Caco-2 (cell line): ENCODE measurements around the gene DLG2. TPM values are rescaled to one million over a fixed set of nuclear protein-coding genes. Genes with fewer than 3 reads are reported as not detected.
A peak's percentile ranks its signal among the peaks of the same experiment; 100 is the strongest.

Source experiments
- BruUV-seq: library from RNA; stranded (reverse); fragments of 400-500 nt; replicated peaks from 2 replicates; lab custom pipeline; 2021; lab: Mats Ljungman, UMichigan
- CTCF ChIA-PET: fragments of 300-600 bp; sonication (Branson Sonifier 250); formaldehyde crosslinking; loops from one replicate; lab custom pipeline; 2022; ENCODE audit warnings: antibody characterized with exemption; lab: Charles Lee
- POLR2A ChIA-PET: fragments of 300-600 bp; sonication (Branson Sonifier 250); formaldehyde crosslinking; loops from one replicate; lab custom pipeline; 2022; ENCODE audit warnings: antibody characterized with exemption; lab: Charles Lee
- DNase-seq, 2 experiments: peaks; one replicate each; pipeline versions ENCODE4 v3.0.0 to v3.0.0-alpha.2; 2020 to 2022
- H3K27me3 ChIP-seq: replicated peaks from 2 replicates; pipeline ENCODE4 v1.6.0; 2011; ENCODE audit warnings: low read length; ENCODE audit not compliant: control insufficient read depth, insufficient read depth
- H3K36me3 ChIP-seq: 2 replicates; pipeline ENCODE4 v1.5.1; 2011; ENCODE audit warnings: low read length; ENCODE audit not compliant: control insufficient read depth, insufficient read depth
- H3K4me1 ChIP-seq: fragments of 250-450 bp; sonication (Bioruptor Pico); 2 replicates; pipeline ENCODE4 v1.5.1; 2020; ENCODE audit warnings: mild to moderate bottlenecking
- H3K4me3 ChIP-seq: 2 replicates; pipeline ENCODE4 v1.5.1; 2011; ENCODE audit warnings: low read depth, mild to moderate bottlenecking, control low read depth, low read length
- H3K9me3 ChIP-seq: fragments of 250-450 bp; sonication (Bioruptor Pico); 2 replicates; pipeline ENCODE4 v1.5.1; 2020; ENCODE audit warnings: mild to moderate bottlenecking, moderate library complexity
- H3K27ac Mint-ChIP-seq: one replicate; pipeline ENCODE4 v1.8.0; 2022; ENCODE audit warnings: mixed read lengths; ENCODE audit not compliant: unreplicated experiment
- H3K27me3 Mint-ChIP-seq: one replicate; pipeline ENCODE4 v1.8.0; 2022; ENCODE audit warnings: mixed read lengths; ENCODE audit not compliant: insufficient read depth, unreplicated experiment
- H3K36me3 Mint-ChIP-seq: one replicate; pipeline ENCODE4 v1.8.0; 2022; ENCODE audit warnings: mild to moderate bottlenecking, mixed read lengths; ENCODE audit not compliant: insufficient read depth, unreplicated experiment
- H3K4me1 Mint-ChIP-seq: one replicate; pipeline ENCODE4 v1.8.0; 2022; ENCODE audit warnings: low read depth, mixed read lengths; ENCODE audit not compliant: unreplicated experiment
- H3K4me3 Mint-ChIP-seq: one replicate; pipeline ENCODE4 v1.8.0; 2022; ENCODE audit warnings: mild to moderate bottlenecking, moderate library complexity, mixed read lengths; ENCODE audit not compliant: unreplicated experiment
- H3K9me3 Mint-ChIP-seq: one replicate; pipeline ENCODE4 v1.8.0; 2022; ENCODE audit warnings: mixed read lengths; ENCODE audit not compliant: unreplicated experiment
- intact Hi-C: fragments of 100-400 bp; cut with micrococcal nuclease; formaldehyde crosslinking; loops from one replicate; pipeline ENCODE4 v1.10.0; 2022; ENCODE audit not compliant: unreplicated experiment
- total RNA-seq: library from RNA; stranded (reverse); gene quantifications from 2 replicates; pipeline ENCODE4 v1.2.3, GENCODE V29; 2022
- TF ChIP-seq, protein P1 (sequence below), 2 experiments: fragments of 200-600 bp in 1 of 2; IDR thresholded peaks; 1 replicate in 1 of 2; 2 replicates in 1 of 2; pipeline versions ENCODE4 v1.5.1 to v1.8.0; 2011 to 2022; ENCODE audit warnings: antibody characterized with exemption in 1 of 2, control low read depth in 1 of 2, inconsistent platforms in 1 of 2, low read depth in 1 of 2, low read length in 1 of 2, mild to moderate bottlenecking in 1 of 2, moderate library complexity in 1 of 2; ENCODE audit not compliant: insufficient read depth in 1 of 2, severe bottlenecking in 1 of 2, unreplicated experiment in 1 of 2

DLG2 gene
- total RNA-seq, 1 experiment from 2014 or later: 21.6 TPM

GRCh38 chr11:84261707-84262106 lies 1365.4 kb downstream of the DLG2 start:
- H3K27me3 ChIP-seq: no peaks in the 10 kb centered on the region; the same call in 1 of the 2 replicates
- Mint-ChIP-seq H3K4me3 (no peak overlapping the region), H3K4me1 (no peaks in the 10 kb centered on the region), H3K27me3 (peaks cover 5% of the 10 kb centered on the region), H3K36me3 (no peaks in the 10 kb centered on the region), H3K9me3 (no peaks in the 10 kb centered on the region), H3K27ac (no peak overlapping the region)
- BruUV-seq: no TSS peak
- H3K9me3 ChIP-seq: no peaks in the 10 kb centered on the region
- H3K4me3 ChIP-seq: no peak overlapping the region
- POLR2A ChIA-PET: no interaction called here
- CTCF ChIA-PET: interaction anchor here (0.5 to 1.6 kb wide), 2 partner anchors 175 to 425 kb away, joined by 3 to 4 read pairs; no protein-coding TSS in a partner anchor
- no peak for DNase-seq
- H3K4me1 ChIP-seq: no peaks in the 10 kb centered on the region
- intact Hi-C loops: loop anchor here (1.0 to 2.0 kb wide), 2 partner anchors 424 to 433 kb away; no protein-coding TSS in a partner anchor
- TF ChIP-seq, protein P1, sequence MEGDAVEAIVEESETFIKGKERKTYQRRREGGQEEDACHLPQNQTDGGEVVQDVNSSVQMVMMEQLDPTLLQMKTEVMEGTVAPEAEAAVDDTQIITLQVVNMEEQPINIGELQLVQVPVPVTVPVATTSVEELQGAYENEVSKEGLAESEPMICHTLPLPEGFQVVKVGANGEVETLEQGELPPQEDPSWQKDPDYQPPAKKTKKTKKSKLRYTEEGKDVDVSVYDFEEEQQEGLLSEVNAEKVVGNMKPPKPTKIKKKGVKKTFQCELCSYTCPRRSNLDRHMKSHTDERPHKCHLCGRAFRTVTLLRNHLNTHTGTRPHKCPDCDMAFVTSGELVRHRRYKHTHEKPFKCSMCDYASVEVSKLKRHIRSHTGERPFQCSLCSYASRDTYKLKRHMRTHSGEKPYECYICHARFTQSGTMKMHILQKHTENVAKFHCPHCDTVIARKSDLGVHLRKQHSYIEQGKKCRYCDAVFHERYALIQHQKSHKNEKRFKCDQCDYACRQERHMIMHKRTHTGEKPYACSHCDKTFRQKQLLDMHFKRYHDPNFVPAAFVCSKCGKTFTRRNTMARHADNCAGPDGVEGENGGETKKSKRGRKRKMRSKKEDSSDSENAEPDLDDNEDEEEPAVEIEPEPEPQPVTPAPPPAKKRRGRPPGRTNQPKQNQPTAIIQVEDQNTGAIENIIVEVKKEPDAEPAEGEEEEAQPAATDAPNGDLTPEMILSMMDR (IDR thresholded peaks at IDR 0.05; ENCODE audit: insufficient read depth in 1 of 2, low read depth in 1 of 2, low read length in 1 of 2, severe bottlenecking in 1 of 2, unreplicated experiment in 1 of 2): peak; percentile 15 to 41
- H3K36me3 ChIP-seq: no peaks in the 10 kb centered on the region

DNA sequence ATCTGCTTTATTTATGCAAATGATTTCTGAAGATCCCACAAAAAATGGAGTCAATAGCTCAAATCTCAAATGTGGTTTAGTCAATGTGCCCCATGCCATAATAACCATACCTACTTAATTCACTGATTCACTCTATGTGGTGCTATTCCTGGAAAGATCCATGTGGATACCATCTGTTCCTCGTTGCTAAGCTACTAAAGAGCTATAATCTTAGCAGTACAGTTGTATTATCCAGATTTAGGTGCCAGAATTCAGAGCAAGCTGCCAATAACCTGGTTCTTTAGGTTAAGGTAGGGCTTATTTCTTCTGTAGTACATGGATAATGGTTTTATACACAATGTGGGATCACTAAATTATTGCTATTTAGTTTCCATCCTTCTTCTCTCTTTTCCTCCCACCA lies 1366.3 kb downstream of the DLG2 start:
- intact Hi-C loops: loop anchor here (1.0 to 2.0 kb wide), 2 partner anchors 424 to 432 kb away; no protein-coding TSS in a partner anchor
- Histone ChIP-seq H3K9me3 (no peaks in the 10 kb centered on the region), H3K36me3 (no peaks in the 10 kb centered on the region), H3K27me3 (no peaks in the 10 kb centered on the region; the same call in 1 of the 2 replicates), H3K4me3 (no peak overlapping the region), H3K4me1 (no peaks in the 10 kb centered on the region)
- Mint-ChIP-seq H3K36me3 (no peaks in the 10 kb centered on the region), H3K4me1 (no peaks in the 10 kb centered on the region), H3K4me3 (no peak overlapping the region), H3K27ac (no peak overlapping the region), H3K9me3 (no peaks in the 10 kb centered on the region), H3K27me3 (no peaks in the 10 kb centered on the region)
- ChIA-PET POLR2A (no interaction called here), CTCF (interaction anchor here (1.6 kb wide), 1 partner anchor 424 kb away, joined by 4 read pairs; no protein-coding TSS in a partner anchor)
- BruUV-seq: no TSS peak
- TF ChIP-seq, protein P1 (IDR thresholded peaks at IDR 0.05; ENCODE audit: insufficient read depth in 1 of 2, low read depth in 1 of 2, low read length in 1 of 2, severe bottlenecking in 1 of 2, unreplicated experiment in 1 of 2): no peak
- DNase-seq: no peak

DNA sequence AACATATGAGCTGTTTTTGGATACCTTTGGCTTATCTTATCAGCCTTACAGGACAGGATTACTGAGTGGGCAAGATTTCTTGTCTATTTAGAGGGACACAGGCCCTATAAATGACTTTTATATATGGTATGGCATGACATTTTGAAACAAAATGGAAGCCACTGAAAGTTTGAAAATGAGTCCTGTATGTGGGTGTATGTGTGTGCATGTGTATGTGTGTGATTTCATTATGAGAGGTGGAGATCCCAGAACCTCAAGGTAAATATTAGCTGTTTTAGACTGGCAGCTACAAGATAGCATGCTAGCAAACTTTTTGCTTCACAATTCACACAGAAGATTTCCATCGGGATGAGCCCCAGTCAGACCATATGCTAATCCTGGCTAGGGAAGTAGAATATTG lies 1370.5 kb downstream of the DLG2 start:
- ChIA-PET CTCF (no interaction called here), POLR2A (no interaction called here)
- Mint-ChIP-seq H3K4me1 (no peaks in the 10 kb centered on the region), H3K9me3 (no peaks in the 10 kb centered on the region), H3K27ac (no peak overlapping the region), H3K4me3 (no peak overlapping the region), H3K27me3 (peaks cover 3% of the 10 kb centered on the region), H3K36me3 (no peaks in the 10 kb centered on the region)
- Histone ChIP-seq H3K27me3 (no peaks in the 10 kb centered on the region; the same call in 1 of the 2 replicates), H3K4me3 (no peak overlapping the region), H3K36me3 (no peaks in the 10 kb centered on the region), H3K4me1 (no peaks in the 10 kb centered on the region), H3K9me3 (no peaks in the 10 kb centered on the region)
- no peak for DNase-seq
- BruUV-seq: no TSS peak
- intact Hi-C loops: no loop called here
- TF ChIP-seq, protein P1 (IDR thresholded peaks at IDR 0.05; ENCODE audit: insufficient read depth in 1 of 2, low read depth in 1 of 2, low read length in 1 of 2, severe bottlenecking in 1 of 2, unreplicated experiment in 1 of 2): no peak
